DOHH2 (cell line): ENCODE results near the gene TBC1D4.

Source experiments
- H3F3A ChIP-seq: fragments of 200-600 bp; sonication (generic), shearing (Covaris generic); 2 replicates; pipeline ENCODE4 v1.6.0; 2016; ENCODE audit warnings: antibody characterized with exemption, mild to moderate bottlenecking; ENCODE audit not compliant: control insufficient read depth, insufficient read depth
- H3K27ac ChIP-seq: fragments of 200-600 bp; sonication (generic); 2 replicates; pipeline ENCODE4 v1.5.1; 2014; ENCODE audit warnings: low read depth, mild to moderate bottlenecking, low read length, moderate library complexity
- H3K27me3 ChIP-seq: fragments of 200-600 bp; sonication (generic); 2 replicates; pipeline ENCODE4 v1.6.1; 2014; ENCODE audit warnings: mild to moderate bottlenecking, low read length, mixed read lengths; ENCODE audit not compliant: control insufficient read depth
- H3K36me3 ChIP-seq: fragments of 200-600 bp; sonication (generic); 2 replicates; pipeline ENCODE4 v1.6.1; 2014; ENCODE audit warnings: mild to moderate bottlenecking, low read length, moderate library complexity, mixed read lengths; ENCODE audit not compliant: control insufficient read depth
- H3K4me1 ChIP-seq: fragments of 200-600 bp; sonication (generic); 2 replicates; pipeline ENCODE4 v1.6.1; 2014; ENCODE audit warnings: mild to moderate bottlenecking, low read length, mixed read lengths; ENCODE audit not compliant: control insufficient read depth
- H3K4me2 ChIP-seq: fragments of 200-600 bp; sonication (generic); 2 replicates; pipeline ENCODE4 v1.6.0; 2014; ENCODE audit warnings: mild to moderate bottlenecking, low read length, moderate library complexity
- H3K4me3 ChIP-seq: fragments of 200-600 bp; sonication (generic); 2 replicates; pipeline ENCODE4 v1.5.1; 2014; ENCODE audit warnings: mild to moderate bottlenecking, low read length, mixed read lengths
- H3K79me2 ChIP-seq: fragments of 200-600 bp; sonication (generic); 2 replicates; pipeline ENCODE4 v1.6.1; 2014; ENCODE audit warnings: mild to moderate bottlenecking, low read length, mixed read lengths; ENCODE audit not compliant: control insufficient read depth
- H3K9me2 ChIP-seq: fragments of 200-600 bp; sonication (generic); replicated peaks from 2 replicates; pipeline ENCODE4 v1.6.1; 2014; ENCODE audit warnings: mild to moderate bottlenecking, low read length, mixed read lengths; ENCODE audit not compliant: control insufficient read depth
- H3K9me3 ChIP-seq: fragments of 200-600 bp; sonication (generic); 2 replicates; pipeline ENCODE4 v1.6.1; 2014; ENCODE audit warnings: antibody characterized with exemption, low read length, mixed read lengths; ENCODE audit not compliant: control insufficient read depth, insufficient read depth
- H4K20me1 ChIP-seq: fragments of 200-600 bp; sonication (generic); 2 replicates; pipeline ENCODE4 v1.6.0; 2014; ENCODE audit warnings: low read depth, mild to moderate bottlenecking, antibody characterized with exemption, low read length, moderate library complexity; ENCODE audit not compliant: control insufficient read depth, insufficient read depth
- EZH2phosphoT487 ChIP-seq: fragments of 200-600 bp; sonication (generic); IDR thresholded peaks from 2 replicates; pipeline ENCODE4 v1.6.1; 2017; ENCODE audit warnings: borderline replicate concordance, mild to moderate bottlenecking, antibody characterized with exemption, low read length, moderate library complexity, mixed read lengths
- TF ChIP-seq, protein P1 (sequence below): fragments of 200-600 bp; sonication (generic); IDR thresholded peaks from one replicate; pipeline ENCODE4 v1.5.1; 2014; ENCODE audit warnings: antibody characterized with exemption, mild to moderate bottlenecking, low read depth, low read length; ENCODE audit not compliant: poor library complexity, severe bottlenecking

The TBC1D4 gene

DNA sequence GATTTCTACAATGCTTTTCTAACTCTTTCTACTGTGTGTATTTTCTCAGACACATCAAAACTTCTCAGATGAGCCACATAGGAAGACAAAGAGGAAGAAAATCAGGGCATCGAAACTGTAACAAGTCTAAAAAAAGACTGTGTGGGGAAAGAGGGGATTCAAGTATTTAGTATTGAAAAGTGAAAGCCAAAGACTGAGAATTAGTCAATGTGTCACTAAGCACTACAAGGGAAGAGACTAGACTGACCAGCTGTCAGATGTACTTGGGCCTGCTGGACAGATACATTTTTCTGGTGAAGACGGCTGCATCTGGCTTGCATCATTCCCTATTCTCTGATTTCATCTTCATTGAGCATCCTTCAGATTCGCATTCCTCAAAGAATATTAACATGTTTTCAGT lies 30.3 kb upstream of the TBC1D4 start:
- H3K4me3 ChIP-seq, result no peak overlapping the region
- H3K4me1 ChIP-seq, result peaks cover 12% of the 10 kb centered on the region
- peaks cover 4% of the 10 kb centered on the region; the same call in 1 of the 2 replicates for H3K9me3 ChIP-seq
- H3K9me2 ChIP-seq, result no peaks in the 10 kb centered on the region
- H3K36me3 ChIP-seq, result no peaks in the 10 kb centered on the region
- H4K20me1 ChIP-seq, result no peaks in the 10 kb centered on the region
- TF ChIP-seq EZH2phosphoT487, result no peak
- TF ChIP-seq, protein P1, sequence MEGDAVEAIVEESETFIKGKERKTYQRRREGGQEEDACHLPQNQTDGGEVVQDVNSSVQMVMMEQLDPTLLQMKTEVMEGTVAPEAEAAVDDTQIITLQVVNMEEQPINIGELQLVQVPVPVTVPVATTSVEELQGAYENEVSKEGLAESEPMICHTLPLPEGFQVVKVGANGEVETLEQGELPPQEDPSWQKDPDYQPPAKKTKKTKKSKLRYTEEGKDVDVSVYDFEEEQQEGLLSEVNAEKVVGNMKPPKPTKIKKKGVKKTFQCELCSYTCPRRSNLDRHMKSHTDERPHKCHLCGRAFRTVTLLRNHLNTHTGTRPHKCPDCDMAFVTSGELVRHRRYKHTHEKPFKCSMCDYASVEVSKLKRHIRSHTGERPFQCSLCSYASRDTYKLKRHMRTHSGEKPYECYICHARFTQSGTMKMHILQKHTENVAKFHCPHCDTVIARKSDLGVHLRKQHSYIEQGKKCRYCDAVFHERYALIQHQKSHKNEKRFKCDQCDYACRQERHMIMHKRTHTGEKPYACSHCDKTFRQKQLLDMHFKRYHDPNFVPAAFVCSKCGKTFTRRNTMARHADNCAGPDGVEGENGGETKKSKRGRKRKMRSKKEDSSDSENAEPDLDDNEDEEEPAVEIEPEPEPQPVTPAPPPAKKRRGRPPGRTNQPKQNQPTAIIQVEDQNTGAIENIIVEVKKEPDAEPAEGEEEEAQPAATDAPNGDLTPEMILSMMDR, result no peak
- no peak overlapping the region for H3K27ac ChIP-seq
- peak overlapping the region; percentile 39 for H3K4me2 ChIP-seq
- no peaks in the 10 kb centered on the region for H3K79me2 ChIP-seq
- H3K27me3 ChIP-seq, result no peaks in the 10 kb centered on the region
- 0 out of 2 replicates have a peak, but pooled peaks cover 5% of the 10 kb centered on the region for H3F3A ChIP-seq

DNA sequence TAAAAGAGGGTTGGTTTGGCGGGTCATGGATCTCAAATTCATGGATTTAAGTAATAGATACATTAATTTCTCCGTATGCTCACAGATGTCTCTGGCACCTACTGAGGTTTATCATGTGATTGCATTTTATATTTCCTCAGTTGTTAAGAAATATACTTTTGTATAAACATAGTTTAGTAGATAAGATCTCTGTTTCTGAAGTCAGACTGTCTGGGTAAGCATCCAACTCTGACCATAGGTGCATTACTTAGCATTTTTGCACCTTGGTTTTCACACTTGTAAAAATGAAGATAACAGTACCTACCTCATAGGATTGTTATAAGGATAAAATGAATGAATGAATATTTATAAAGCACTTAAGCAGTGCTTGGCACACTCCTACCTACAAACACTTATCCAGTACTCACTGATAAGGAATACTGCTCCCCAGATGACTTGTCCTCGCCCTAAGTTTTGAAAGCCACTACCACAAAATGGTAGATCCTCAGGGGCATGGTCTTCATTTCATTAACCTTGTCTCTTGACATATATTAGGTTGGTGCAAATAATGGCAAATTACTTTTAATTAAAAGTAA lies 29.2 kb upstream of the TBC1D4 start:
- H3K27me3 ChIP-seq, result no peaks in the 10 kb centered on the region
- H3K9me2 ChIP-seq, result no peaks in the 10 kb centered on the region
- no peak overlapping the region for H3K27ac ChIP-seq
- H3K36me3 ChIP-seq, result no peaks in the 10 kb centered on the region
- no peak for TF ChIP-seq EZH2phosphoT487
- TF ChIP-seq, protein P1, result no peak
- H3K9me3 ChIP-seq, result peaks cover 6% of the 10 kb centered on the region; the same call in 1 of the 2 replicates
- no peak overlapping the region for H3K4me2 ChIP-seq
- peaks cover 14% of the 10 kb centered on the region for H3K4me1 ChIP-seq
- H4K20me1 ChIP-seq, result no peaks in the 10 kb centered on the region
- H3K4me3 ChIP-seq, result no peak overlapping the region
- no peaks in the 10 kb centered on the region for H3K79me2 ChIP-seq
- 0 out of 2 replicates have a peak, but pooled peaks cover 5% of the 10 kb centered on the region for H3F3A ChIP-seq

DNA sequence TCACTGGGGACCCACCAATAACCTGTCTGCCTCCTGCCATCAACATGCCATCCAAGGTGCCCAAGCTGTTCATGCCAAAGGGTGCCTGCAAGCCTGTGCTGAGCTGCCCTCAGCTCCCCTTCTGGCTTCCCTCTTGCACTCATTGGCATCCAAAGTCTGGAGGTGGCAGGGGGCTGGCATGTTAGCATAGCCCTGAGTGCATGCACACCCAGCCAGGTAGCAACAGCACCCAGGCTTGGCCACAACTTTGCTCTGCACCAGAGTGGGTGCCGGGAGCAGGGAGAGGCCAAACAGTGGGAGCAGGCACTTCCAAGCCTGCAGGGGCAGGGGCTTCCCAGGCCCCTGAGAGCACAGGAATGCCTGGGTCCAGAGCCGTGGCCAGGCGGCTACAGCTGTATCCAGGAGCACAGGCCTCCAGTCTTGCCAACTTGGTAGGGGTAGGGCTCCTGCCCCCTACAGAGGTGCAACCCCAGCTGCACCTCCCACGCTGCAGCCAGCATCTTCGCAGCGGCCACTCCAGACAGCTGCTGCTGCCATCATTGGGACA lies 26.1 kb upstream of the TBC1D4 start:
- H3K79me2 ChIP-seq, result no peaks in the 10 kb centered on the region
- no peaks in the 10 kb centered on the region for H4K20me1 ChIP-seq
- no peaks in the 10 kb centered on the region for H3K27me3 ChIP-seq
- no peak overlapping the region for H3K4me3 ChIP-seq
- H3K4me1 ChIP-seq, result peaks cover 27% of the 10 kb centered on the region
- peaks cover 5% of the 10 kb centered on the region; the same call in 1 of the 2 replicates for H3K9me3 ChIP-seq
- 0 out of 2 replicates have a peak, but pooled peaks cover 5% of the 10 kb centered on the region for H3F3A ChIP-seq
- H3K27ac ChIP-seq, result no peak overlapping the region
- H3K4me2 ChIP-seq, result no peak overlapping the region
- no peaks in the 10 kb centered on the region for H3K9me2 ChIP-seq
- TF ChIP-seq, protein P1, result no peak
- TF ChIP-seq EZH2phosphoT487, result no peak
- H3K36me3 ChIP-seq, result no peaks in the 10 kb centered on the region
